Spleen (tissue), 7 donors: ENCODE measurements around the gene DBT.

ENCODE experiments used
- POLR2A ChIP-seq, 3 donors: fragments of 450-650 bp; IDR thresholded peaks; one replicate each; pipeline ENCODE4 v1.5.1; 2017; ENCODE audit warnings: antibody characterized with exemption in 3 of 3, mild to moderate bottlenecking in 1 of 3
- POLR2AphosphoS5 ChIP-seq, 3 donors: sonication (generic); formaldehyde crosslinking; IDR thresholded peaks; one replicate each; pipeline ENCODE4 v1.5.1; 2017; ENCODE audit warnings: antibody characterized with exemption in 3 of 3
- TF ChIP-seq, protein P1 (sequence below), 11 experiments: fragments of 200-600 bp in 7 of 11; fragments of 450-650 bp in 4 of 11; sonication (generic) in 4 of 11; IDR thresholded peaks in 8 of 11; conservative IDR thresholded peaks in 3 of 11; 1 replicate in 7 of 11; 2 replicates in 4 of 11; pipeline versions ENCODE4 v1.4.0 to v1.8.0; 2016 to 2021; ENCODE audit warnings: antibody characterized with exemption in 11 of 11, inconsistent platforms in 4 of 11, mild to moderate bottlenecking in 1 of 11
- donor health status: DM: no; HTN: no; CAD: no; lungs with moderate emphysema.
- donor health status: DM: no; HTN: no; CAD: no.
- donor health status: DM: no; HTN: no; CAD: no.

DNA sequence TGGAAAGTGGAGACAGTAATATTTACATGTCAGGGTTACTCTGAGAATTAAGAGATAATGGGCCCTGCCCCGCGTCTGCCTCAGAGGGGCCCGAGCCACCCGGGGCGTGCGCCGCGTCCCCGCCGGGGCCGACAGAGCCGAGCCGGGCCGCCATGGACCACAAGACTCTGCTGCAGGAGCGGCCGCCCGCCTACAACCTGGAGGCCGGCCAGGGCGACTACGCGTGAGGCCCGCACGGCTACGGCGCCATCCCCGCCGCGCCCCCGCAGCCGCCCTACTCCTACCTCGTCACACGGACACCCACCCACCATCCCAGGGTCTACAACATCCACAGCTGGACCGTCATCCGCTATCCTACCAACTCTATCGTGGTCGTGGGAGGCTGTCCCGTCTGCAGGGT lies 36.5 kb downstream of the DBT start:
- TF ChIP-seq POLR2A (IDR thresholded peaks at IDR 0.05) = no peak
- TF ChIP-seq, protein P1, sequence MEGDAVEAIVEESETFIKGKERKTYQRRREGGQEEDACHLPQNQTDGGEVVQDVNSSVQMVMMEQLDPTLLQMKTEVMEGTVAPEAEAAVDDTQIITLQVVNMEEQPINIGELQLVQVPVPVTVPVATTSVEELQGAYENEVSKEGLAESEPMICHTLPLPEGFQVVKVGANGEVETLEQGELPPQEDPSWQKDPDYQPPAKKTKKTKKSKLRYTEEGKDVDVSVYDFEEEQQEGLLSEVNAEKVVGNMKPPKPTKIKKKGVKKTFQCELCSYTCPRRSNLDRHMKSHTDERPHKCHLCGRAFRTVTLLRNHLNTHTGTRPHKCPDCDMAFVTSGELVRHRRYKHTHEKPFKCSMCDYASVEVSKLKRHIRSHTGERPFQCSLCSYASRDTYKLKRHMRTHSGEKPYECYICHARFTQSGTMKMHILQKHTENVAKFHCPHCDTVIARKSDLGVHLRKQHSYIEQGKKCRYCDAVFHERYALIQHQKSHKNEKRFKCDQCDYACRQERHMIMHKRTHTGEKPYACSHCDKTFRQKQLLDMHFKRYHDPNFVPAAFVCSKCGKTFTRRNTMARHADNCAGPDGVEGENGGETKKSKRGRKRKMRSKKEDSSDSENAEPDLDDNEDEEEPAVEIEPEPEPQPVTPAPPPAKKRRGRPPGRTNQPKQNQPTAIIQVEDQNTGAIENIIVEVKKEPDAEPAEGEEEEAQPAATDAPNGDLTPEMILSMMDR (IDR thresholded peaks at IDR 0.05 in 8 of 11, conservative IDR thresholded peaks at IDR 0.05 in 3 of 11) = no peak
- TF ChIP-seq POLR2AphosphoS5 (IDR thresholded peaks at IDR 0.05) = peak in 1 of 3 donors; percentile 23
